GM12801 (cell line): ENCODE results near the gene VRK1.

ENCODE experiments used
- TF ChIP-seq, protein P1 (sequence below): IDR thresholded peaks from one replicate; pipeline ENCODE4 v1.5.1; 2011; ENCODE audit warnings: control low read depth; ENCODE audit not compliant: insufficient read length; ENCODE audit errors: extremely low read depth

Gene VRK1

GRCh38 chr14:96801931-96802330 lies 4.7 kb downstream of the VRK1 start:
- TF ChIP-seq, protein P1, sequence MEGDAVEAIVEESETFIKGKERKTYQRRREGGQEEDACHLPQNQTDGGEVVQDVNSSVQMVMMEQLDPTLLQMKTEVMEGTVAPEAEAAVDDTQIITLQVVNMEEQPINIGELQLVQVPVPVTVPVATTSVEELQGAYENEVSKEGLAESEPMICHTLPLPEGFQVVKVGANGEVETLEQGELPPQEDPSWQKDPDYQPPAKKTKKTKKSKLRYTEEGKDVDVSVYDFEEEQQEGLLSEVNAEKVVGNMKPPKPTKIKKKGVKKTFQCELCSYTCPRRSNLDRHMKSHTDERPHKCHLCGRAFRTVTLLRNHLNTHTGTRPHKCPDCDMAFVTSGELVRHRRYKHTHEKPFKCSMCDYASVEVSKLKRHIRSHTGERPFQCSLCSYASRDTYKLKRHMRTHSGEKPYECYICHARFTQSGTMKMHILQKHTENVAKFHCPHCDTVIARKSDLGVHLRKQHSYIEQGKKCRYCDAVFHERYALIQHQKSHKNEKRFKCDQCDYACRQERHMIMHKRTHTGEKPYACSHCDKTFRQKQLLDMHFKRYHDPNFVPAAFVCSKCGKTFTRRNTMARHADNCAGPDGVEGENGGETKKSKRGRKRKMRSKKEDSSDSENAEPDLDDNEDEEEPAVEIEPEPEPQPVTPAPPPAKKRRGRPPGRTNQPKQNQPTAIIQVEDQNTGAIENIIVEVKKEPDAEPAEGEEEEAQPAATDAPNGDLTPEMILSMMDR, result no peak

GRCh38 chr14:96802963-96803362 lies 5.8 kb downstream of the VRK1 start:
- TF ChIP-seq, protein P1, result no peak

DNA sequence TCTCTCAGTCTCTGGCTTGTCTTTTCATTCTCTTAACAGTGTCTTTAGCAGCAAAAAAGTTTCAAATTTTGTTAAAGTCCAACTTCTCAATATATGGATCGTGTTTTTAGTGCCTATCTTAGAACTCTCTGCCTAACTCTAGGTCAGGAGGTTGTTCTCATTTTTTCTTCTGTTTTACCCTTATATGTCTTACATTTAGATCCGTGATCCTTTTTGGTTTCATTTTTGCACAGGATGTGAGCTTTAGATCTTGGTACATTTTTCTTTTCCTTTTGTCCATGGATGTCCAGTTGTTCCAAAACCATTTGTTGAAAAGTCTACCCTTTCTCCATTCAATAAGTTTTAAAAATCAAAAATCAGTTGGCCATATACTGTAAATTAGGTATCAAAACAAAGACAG lies 6.8 kb downstream of the VRK1 start:
- TF ChIP-seq, protein P1, result no peak

DNA sequence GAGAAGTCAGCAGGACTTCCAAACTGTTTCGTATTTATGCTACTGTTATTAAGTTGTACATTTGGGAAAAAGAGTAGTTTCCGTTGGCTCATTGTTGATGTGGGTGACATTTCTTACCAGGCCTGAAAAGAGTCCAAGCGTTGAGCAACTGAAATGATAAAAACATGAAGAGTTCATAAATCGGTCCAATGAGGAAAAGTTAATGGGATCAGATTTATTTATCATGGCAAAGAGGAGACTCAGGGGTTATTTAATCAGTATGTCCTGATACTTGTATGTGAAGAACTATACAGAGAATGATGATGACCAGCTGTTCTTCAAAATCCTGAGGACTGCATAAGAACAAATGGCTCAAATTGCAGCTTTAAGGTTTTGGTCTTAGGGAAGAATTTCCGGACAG lies 7.7 kb downstream of the VRK1 start:
- TF ChIP-seq, protein P1, result no peak

- TF ChIP-seq, protein P1, result no peak
Observed at GRCh38 chr14:96805956-96806355, 8.8 kb downstream of the VRK1 start.

DNA sequence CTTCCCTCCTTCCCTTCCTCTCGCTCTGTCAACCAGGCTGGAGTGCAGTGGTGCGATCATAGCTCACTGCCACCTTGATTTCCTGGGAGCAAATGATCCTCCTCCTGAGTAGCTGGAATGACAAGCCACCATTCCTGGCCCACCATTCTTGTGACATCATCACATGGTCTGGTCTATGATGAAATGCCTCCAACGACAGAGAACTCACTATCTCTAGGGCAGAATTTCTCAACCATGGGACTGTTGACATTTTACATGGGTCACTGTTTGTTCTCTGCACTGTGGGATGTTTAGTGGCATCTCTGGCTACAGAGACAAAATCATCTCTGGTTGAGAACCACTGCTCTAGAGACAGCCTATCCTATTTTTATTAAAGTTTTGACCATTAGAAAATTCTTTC lies 9.7 kb downstream of the VRK1 start:
- TF ChIP-seq, protein P1, result no peak

DNA sequence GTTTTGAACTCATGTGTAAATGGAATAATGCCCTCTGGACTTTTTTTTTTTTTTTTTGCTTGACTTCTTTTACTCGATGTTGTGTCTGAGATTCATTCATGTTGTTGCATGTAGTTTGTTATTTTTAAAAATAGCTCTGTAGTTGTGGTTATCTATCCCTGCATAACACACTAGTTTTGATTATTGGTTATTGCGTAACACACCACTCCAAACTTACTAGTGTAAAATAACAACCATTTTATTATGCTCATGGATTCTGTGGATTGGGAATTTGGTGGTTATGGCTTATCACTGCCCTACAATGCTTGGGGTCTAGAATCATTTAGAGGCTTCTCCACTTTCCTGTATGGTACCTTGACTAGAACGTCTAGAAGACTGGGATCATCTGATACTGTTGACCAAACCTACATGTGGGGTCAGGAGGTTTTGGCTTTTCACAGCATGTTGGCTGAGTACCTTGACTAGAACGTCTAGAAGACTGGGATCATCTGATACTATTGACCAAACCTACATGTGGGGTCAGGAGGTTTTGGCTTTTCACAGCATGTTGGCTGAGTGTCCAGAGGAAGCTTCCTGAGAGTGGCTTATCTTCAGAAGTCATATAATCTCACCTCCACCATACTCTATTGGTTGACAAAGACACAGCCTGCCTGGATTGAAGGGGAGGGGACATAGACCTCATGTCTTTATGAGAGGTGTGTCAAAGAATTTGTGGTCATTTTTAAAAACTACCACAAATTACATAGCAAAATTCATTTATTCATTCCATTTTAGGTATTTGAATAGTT lies 11.6 kb downstream of the VRK1 start:
- TF ChIP-seq, protein P1, result no peak

DNA sequence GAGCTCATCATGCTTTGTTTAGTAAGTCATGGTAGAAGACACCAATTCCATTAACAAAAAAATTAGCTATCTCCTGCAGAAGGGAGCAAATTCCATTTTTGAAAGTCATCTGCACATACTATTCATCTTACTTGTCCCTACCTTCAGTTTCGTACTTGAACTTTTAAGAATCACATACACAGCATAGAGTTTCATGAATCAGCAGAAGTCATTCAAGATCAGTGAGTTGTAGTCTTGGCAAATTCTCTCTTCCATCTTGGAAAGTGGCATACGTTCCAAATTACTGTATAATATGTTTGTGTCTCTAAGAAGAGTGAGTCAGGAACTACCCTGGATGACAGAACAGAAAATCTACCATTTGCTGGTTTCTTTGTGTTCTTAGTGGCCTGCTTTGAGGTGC lies 14.1 kb downstream of the VRK1 start:
- TF ChIP-seq, protein P1, result no peak
